Tibial nerve (tissue), 4 donors: Measurements from ENCODE around the gene KLRF2.

Source experiments
- EP300 ChIP-seq, 2 donors: sonication (generic); formaldehyde crosslinking; IDR thresholded peaks; one replicate each; pipeline ENCODE4 v1.6.1; 2017; ENCODE audit warnings: antibody characterized with exemption in 2 of 2, mild to moderate bottlenecking in 1 of 2
- TF ChIP-seq, protein P1 (sequence below), 5 experiments: fragments of 200-600 bp in 3 of 5; fragments of 450-650 bp in 2 of 5; sonication (generic) in 3 of 5; IDR thresholded peaks; one replicate each; pipeline ENCODE4 v1.5.1; 2016 to 2019; ENCODE audit warnings: antibody characterized with exemption in 5 of 5, mild to moderate bottlenecking in 3 of 5, moderate library complexity in 2 of 5

DNA sequence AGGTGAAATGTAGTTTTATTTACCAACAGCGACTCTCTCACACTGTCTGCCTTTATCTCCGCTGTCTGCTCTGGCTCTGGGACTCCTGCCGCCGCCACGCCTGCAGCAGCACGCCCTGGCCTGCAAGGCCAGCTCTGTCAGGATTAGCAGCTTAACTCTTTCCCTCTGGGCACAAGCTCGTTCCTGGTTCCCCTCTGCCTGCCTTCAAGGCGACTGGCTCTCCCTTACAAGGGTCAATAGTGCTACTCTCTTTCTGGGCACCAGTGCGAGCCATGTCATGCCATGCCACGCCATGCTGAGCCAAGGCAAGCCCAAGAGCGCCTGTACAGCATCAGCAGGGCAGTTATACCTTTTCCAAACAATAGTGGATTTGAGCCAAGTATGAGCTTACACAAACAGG lies 8.5 kb upstream of the KLRF2 start:
- TF ChIP-seq, protein P1, sequence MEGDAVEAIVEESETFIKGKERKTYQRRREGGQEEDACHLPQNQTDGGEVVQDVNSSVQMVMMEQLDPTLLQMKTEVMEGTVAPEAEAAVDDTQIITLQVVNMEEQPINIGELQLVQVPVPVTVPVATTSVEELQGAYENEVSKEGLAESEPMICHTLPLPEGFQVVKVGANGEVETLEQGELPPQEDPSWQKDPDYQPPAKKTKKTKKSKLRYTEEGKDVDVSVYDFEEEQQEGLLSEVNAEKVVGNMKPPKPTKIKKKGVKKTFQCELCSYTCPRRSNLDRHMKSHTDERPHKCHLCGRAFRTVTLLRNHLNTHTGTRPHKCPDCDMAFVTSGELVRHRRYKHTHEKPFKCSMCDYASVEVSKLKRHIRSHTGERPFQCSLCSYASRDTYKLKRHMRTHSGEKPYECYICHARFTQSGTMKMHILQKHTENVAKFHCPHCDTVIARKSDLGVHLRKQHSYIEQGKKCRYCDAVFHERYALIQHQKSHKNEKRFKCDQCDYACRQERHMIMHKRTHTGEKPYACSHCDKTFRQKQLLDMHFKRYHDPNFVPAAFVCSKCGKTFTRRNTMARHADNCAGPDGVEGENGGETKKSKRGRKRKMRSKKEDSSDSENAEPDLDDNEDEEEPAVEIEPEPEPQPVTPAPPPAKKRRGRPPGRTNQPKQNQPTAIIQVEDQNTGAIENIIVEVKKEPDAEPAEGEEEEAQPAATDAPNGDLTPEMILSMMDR (IDR thresholded peaks at IDR 0.05) = no peak
- TF ChIP-seq EP300 (IDR thresholded peaks at IDR 0.05) = no peak
